Measurements from ENCODE around the gene OTOS. TPM values are rescaled to one million over a fixed set of nuclear protein-coding genes. Genes with fewer than 3 reads are reported as not detected.
A peak's percentile ranks its signal among the peaks of the same experiment; 100 is the strongest.

The OTOS gene
- total RNA-seq, 1 experiment from 2014 or later: not detected

DNA sequence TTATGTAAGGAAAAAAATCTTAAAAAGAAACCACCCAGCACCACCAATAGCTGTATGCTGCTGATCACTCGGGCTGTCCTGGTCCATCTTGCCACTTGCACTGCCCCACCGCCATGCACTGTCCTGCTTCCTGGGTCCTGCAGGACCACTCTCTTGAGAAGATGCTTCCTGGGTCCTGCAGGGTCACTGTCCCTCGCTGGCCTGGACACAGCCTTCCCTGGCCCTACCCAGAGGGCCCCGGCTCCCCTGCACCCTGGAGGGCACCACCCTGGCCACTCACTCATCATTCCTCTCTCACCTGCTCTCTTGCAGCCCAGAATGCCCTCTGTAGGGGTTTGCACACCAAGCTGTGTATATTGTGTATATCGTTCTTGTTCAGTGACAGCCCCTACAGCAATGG, 2.4 kb upstream of the OTOS start:
- Histone ChIP-seq H3K9me3 (replicated peaks) (no peaks in the 10 kb centered on the region), H3K27me3 (replicated peaks) (peaks cover 17% of the 10 kb centered on the region; the same call in 1 of the 2 replicates), H3K36me3 (no peaks in the 10 kb centered on the region), H3K4me3 (no peak overlapping the region), H3K27ac (no peak overlapping the region), H3K4me1 (replicated peaks) (0 out of 2 replicates have a peak, but pooled peaks cover 6% of the 10 kb centered on the region)
- DNase-seq (ENCODE audit: low read depth in 1 of 2, low spot score in 2 of 2): no peak

DNA sequence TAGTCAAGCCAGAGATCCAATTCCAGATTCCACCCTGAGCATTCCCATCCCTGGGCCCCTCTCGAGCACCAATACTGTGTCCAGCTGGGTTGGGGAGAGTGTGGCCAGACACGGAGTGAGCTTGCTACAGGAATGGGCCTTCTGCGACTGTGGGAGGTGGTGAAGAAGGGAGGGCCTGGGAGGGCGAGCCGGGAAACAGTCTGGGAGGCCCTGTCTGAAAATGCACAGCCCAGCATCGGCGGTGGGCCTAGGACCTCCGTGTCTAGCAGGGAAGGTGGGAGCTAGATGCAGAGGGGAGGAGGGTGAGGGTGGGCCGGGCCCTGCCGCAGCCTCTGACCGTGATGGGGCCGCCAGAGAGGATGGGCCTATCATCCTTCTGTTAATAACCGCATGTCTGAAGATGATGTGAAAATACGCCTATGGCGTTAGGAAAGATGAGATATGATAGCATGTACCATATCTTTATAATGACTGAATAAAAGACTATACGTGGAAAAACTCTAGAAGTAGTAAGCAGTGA, 1.9 kb upstream of the OTOS start:
- no peak overlapping the region for H3K4me3 ChIP-seq
- H3K9me3 ChIP-seq (replicated peaks): no peaks in the 10 kb centered on the region
- H3K27me3 ChIP-seq (replicated peaks): peaks cover 17% of the 10 kb centered on the region; the same call in 1 of the 2 replicates
- 0 out of 2 replicates have a peak, but pooled peaks cover 6% of the 10 kb centered on the region for H3K4me1 ChIP-seq (replicated peaks)
- no peak for DNase-seq (ENCODE audit: low read depth in 1 of 2, low spot score in 2 of 2)
- no peaks in the 10 kb centered on the region for H3K36me3 ChIP-seq
- no peak overlapping the region for H3K27ac ChIP-seq

DNA sequence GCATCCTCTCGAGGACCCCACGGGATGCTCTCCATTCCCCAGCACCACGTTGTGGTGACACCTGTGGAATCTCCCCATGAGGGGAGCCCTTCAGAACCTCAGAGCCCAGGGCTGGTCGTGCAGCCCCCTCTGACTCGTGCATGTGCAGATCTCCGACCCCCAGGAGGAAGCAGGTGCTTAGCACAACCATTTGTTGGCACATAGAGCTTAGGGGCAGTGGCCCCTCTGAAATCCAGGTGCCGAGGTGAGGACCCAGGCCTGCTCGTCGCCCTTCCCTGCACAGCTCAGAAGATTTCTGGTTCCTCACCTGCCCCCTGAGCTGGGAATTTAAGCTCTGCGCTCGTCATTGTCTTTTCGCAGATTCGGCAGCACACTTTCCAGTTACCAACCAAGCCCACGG, 1.3 kb upstream of the OTOS start:
- Histone ChIP-seq H3K27ac (no peak overlapping the region), H3K36me3 (no peaks in the 10 kb centered on the region), H3K27me3 (replicated peaks) (peaks cover 17% of the 10 kb centered on the region; the same call in 1 of the 2 replicates), H3K4me1 (replicated peaks) (peaks cover 7% of the 10 kb centered on the region), H3K9me3 (replicated peaks) (no peaks in the 10 kb centered on the region), H3K4me3 (no peak overlapping the region)
- DNase-seq (ENCODE audit: low read depth in 1 of 2, low spot score in 2 of 2): no peak

DNA sequence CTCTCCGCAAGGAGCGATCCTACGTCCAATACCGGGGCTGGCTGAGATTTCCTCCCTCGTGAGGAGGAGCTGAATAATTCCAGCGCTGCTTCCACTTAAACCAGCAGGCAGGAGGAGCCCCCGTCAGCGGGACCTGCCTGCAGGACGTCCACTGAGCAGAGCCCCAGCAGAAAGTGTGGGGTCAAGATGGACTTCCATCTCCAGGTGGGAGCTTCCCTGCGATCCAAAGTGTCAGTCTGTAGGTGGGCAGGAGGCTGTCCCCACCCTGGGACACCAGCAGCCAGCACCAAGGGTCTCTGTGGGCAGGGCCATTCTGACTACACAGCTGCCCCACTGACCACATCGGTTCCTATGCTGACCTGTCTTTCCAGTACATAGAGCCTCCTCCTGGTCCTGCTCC, 462 bp upstream of the OTOS start:
- H3K4me3 ChIP-seq: no peak overlapping the region
- DNase-seq (ENCODE audit: low read depth in 1 of 2, low spot score in 2 of 2): no peak
- H3K4me1 ChIP-seq (replicated peaks): peaks cover 12% of the 10 kb centered on the region
- no peak overlapping the region for H3K27ac ChIP-seq
- peaks cover 17% of the 10 kb centered on the region; the same call in 1 of the 2 replicates for H3K27me3 ChIP-seq (replicated peaks)
- H3K9me3 ChIP-seq (replicated peaks): no peaks in the 10 kb centered on the region
- H3K36me3 ChIP-seq: 0 out of 2 replicates have a peak, but pooled peaks cover 2% of the 10 kb centered on the region

- DNase-seq (ENCODE audit: low read depth in 1 of 2, low spot score in 2 of 2): no peak
- peaks cover 18% of the 10 kb centered on the region for H3K4me1 ChIP-seq (replicated peaks)
Measured at GRCh38 chr2:240139666-240140393, 628 bp downstream of the OTOS start.

DNA sequence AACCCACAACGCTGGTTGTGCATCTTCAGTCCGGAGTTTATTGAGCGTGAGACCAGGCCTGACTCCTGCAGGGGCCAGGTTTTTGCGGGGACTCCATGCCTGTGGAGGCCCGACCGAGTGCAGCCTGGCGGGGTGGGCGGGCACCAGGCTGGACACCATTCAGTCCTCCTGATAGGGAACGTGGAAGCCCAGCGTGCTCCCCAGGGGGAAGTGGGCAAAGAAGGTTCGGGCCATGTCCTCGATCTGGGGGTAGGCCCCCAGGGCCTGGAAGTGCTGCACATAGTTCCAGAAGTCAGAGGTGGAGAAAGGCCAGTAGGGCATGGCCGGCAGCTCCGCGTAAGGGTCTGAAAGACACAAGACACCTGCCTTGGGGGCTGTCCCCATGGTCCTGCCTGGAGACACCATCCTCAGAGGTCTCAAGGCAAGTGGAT, 1.4 kb downstream of the OTOS start:
- Histone ChIP-seq H3K27me3 (replicated peaks) (peaks cover 17% of the 10 kb centered on the region; the same call in 1 of the 2 replicates), H3K36me3 (peaks cover 5% of the 10 kb centered on the region; the same call in 1 of the 2 replicates), H3K9me3 (replicated peaks) (no peaks in the 10 kb centered on the region), H3K27ac (no peak overlapping the region), H3K4me3 (no peak overlapping the region), H3K4me1 (replicated peaks) (peaks cover 16% of the 10 kb centered on the region)
- peak in 1 of 2 experiments; percentile 31 for DNase-seq (ENCODE audit: low read depth in 1 of 2, low spot score in 2 of 2)

More at GRCh38 chr2:240139666-240140393, 628 bp downstream of the OTOS start:
- Histone ChIP-seq H3K36me3 (0 out of 2 replicates have a peak, but pooled peaks cover 4% of the 10 kb centered on the region), H3K27me3 (replicated peaks) (peaks cover 17% of the 10 kb centered on the region; the same call in 1 of the 2 replicates), H3K9me3 (replicated peaks) (no peaks in the 10 kb centered on the region), H3K4me3 (no peak overlapping the region), H3K27ac (no peak overlapping the region)

- no peak for DNase-seq (ENCODE audit: low read depth in 1 of 2, low spot score in 2 of 2)
- peaks cover 13% of the 10 kb centered on the region for H3K4me1 ChIP-seq (replicated peaks)
- no peak overlapping the region for H3K4me3 ChIP-seq
- H3K36me3 ChIP-seq: peaks cover 11% of the 10 kb centered on the region
- H3K27ac ChIP-seq: no peak overlapping the region
- peaks cover 17% of the 10 kb centered on the region; the same call in 1 of the 2 replicates for H3K27me3 ChIP-seq (replicated peaks)
- H3K9me3 ChIP-seq (replicated peaks): no peaks in the 10 kb centered on the region
Measured at GRCh38 chr2:240138254-240138984, 2.0 kb downstream of the OTOS start.

GRCh38 chr2:240137596-240138253, 2.7 kb downstream of the OTOS start:
- Histone ChIP-seq H3K4me3 (no peak overlapping the region), H3K36me3 (peaks cover 18% of the 10 kb centered on the region), H3K4me1 (replicated peaks) (peaks cover 13% of the 10 kb centered on the region), H3K9me3 (replicated peaks) (no peaks in the 10 kb centered on the region), H3K27ac (no peak overlapping the region), H3K27me3 (replicated peaks) (peaks cover 17% of the 10 kb centered on the region; the same call in 1 of the 2 replicates)
- peak in 1 of 2 experiments; percentile 40 for DNase-seq (ENCODE audit: low read depth in 1 of 2, low spot score in 2 of 2)

DNA sequence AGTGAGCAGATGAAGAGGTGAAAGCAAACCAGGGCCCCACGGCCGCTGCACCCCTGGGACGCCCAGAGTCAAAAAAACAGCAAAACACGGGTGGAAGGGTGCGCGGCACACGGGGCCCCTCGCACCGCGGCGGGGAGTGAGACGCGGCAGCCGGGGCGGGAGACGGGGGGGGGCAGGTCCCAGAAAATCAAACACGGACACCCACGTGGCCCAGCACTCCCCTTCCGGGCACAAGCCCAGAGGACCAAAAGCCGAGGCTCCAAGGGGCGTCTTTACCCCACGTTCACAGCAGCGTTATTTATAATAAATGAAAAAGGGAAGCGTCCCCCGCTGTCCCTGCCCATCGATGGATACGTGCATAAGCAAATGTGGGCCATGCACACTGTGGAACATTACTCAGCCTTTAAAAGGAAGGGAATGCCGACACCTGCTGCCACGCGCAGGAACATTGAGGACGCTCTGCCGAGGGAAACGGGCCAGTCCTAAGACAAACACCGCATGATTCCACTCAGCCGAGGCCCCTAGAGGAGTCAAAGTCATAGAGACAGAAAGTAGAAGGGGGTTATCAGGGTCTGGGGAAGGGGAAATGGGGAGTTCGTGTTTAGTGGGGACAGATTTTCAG, 3.7 kb downstream of the OTOS start:
- DNase-seq (ENCODE audit: low read depth in 1 of 2, low spot score in 2 of 2): peak in 1 of 2 experiments; percentile 33
- peaks cover 13% of the 10 kb centered on the region for H3K4me1 ChIP-seq (replicated peaks)
- H3K27ac ChIP-seq: no peak overlapping the region
- H3K27me3 ChIP-seq (replicated peaks): peaks cover 14% of the 10 kb centered on the region; the same call in 1 of the 2 replicates
- peak overlapping the region; percentile 66 for H3K4me3 ChIP-seq
- H3K9me3 ChIP-seq (replicated peaks): no peaks in the 10 kb centered on the region
- H3K36me3 ChIP-seq: peaks cover 28% of the 10 kb centered on the region

DNA sequence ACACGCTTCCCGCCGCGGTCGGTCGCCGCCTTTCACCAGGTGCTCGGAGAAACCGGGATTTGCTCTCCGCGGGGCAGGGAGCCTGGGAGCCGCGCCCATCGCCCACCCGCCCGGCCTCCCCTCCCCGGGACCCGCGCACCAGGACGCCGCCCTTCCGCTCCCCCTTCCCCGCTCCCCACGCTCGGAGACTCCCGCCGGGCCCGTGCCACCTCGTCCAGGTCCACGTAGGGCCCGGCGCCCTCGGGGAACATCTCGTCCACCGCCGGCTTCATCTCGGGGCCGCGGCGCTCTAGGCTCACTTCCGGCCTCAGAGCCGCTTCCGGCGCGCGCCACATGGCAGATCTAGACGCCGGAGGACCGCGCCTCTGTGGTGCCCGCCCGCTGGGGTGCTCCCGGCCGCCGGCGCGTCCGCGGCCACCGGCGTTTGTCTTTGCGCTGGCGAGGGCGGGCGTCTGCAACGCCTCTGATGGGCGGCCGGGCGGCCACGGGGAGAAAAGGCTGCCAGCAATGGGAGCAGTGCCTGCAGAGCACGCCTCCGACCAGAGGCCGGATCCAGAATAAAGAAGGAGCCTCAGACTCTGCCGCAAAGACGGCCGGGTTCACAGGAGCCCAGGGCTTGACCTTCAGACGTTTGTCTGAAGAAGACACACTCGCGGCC, 4.3 kb downstream of the OTOS start, which contains the start of gene COPS9:
COPS9 (minus strand) TSS at position 293 of the 658 bp plus-strand sequence; CDS start at position 272, 21 bp downstream.
- Histone ChIP-seq H3K4me1 (replicated peaks) (peaks cover 13% of the 10 kb centered on the region), H3K27me3 (replicated peaks) (peaks cover 8% of the 10 kb centered on the region; the same call in 1 of the 2 replicates), H3K36me3 (peaks cover 34% of the 10 kb centered on the region), H3K27ac (no peak within 1 kb of the TSS), H3K9me3 (replicated peaks) (no peaks in the 10 kb centered on the region), H3K4me3 (peak within 1 kb of the TSS; percentile 66)
- peak; percentile 79 to 89 for DNase-seq (ENCODE audit: low read depth in 1 of 2, low spot score in 2 of 2)

- Histone ChIP-seq H3K36me3 (peaks cover 39% of the 10 kb centered on the region), H3K4me3 (peak overlapping the region; percentile 66), H3K4me1 (replicated peaks) (peaks cover 13% of the 10 kb centered on the region), H3K27me3 (replicated peaks) (0 out of 2 replicates have a peak, but pooled peaks cover 4% of the 10 kb centered on the region), H3K9me3 (replicated peaks) (no peaks in the 10 kb centered on the region), H3K27ac (no peak overlapping the region)
- DNase-seq (ENCODE audit: low read depth in 1 of 2, low spot score in 2 of 2): peak in 1 of 2 experiments; percentile 22
Measured at GRCh38 chr2:240135706-240136012, 4.8 kb downstream of the OTOS start.

DNA sequence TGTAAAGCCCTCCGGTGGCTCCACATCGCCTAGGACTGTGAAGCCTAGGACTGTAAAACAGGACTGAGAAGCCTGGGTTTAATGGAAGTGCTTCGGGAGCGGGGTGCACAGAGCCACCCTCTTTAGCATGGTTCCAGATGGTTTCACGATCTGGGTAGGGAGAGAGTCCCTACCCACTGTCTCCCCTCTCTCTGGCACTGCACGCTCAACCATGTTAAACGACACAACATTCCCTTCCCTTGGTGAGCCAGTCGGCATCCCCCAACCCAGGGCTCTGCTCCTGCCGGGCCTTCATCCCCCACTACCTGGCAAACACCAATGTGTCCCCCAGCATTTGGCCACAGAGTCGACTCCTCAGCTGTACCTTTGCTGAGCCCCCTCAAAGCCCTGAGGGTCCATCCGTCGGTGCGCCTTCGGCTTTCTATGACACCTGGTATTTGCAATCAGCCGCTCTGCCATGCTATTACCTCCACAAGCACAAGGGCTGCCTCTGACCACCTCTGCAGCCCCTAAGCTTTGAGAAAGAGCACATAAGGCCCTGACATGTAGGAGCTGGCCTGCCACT, 5.4 kb downstream of the OTOS start:
- peak overlapping the region; percentile 66 for H3K4me3 ChIP-seq
- DNase-seq (ENCODE audit: low read depth in 1 of 2, low spot score in 2 of 2): no peak
- peaks cover 13% of the 10 kb centered on the region for H3K4me1 ChIP-seq (replicated peaks)
- H3K27ac ChIP-seq: no peak overlapping the region
- H3K36me3 ChIP-seq: peaks cover 45% of the 10 kb centered on the region
- 0 out of 2 replicates have a peak, but pooled peaks cover 4% of the 10 kb centered on the region for H3K27me3 ChIP-seq (replicated peaks)
- H3K9me3 ChIP-seq (replicated peaks): no peaks in the 10 kb centered on the region
